ENCODE results near the gene ZNF750. TPM values are rescaled to one million over a fixed set of nuclear protein-coding genes. Genes with fewer than 3 reads are reported as not detected.
A peak's percentile ranks its signal among the peaks of the same experiment; 100 is the strongest.

ZNF750 gene
- total RNA-seq, 2 donors from 2014 or later, result 7.0 to 10.3 TPM

DNA sequence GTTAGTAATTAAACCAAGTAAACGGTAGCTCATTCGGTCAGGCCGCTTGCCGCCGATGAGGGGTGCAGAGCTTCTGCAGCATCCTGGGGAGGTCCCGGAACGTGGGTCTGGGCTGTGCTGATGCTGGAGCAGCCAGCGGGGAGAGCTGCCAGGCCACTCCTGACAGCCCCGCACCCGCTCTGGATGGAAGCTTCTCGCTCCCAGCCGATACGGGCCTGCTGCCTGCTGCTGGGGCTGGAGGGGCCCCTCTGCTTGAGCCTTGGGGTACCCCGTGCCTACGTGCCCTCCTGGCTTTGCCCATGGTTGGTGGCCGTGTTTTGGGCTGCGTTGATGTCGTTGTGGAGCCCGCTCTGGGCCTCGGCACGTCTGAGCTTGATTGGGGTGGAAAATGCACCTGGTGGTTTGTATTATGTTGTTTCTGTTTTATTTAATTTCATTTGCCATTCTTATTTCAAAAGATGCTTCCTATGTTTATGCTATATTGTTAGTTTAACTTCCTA is 41.6 kb upstream of the ZNF750 start:
- TF ChIP-seq POLR2A (IDR thresholded peaks at IDR 0.05) (no peak), POLR2AphosphoS5 (IDR thresholded peaks at IDR 0.05) (no peak), CTCF (IDR thresholded peaks at IDR 0.05) (no peak)
- H3K36me3 ChIP-seq, result no peaks in the 10 kb centered on the region
- peak overlapping the region in 1 of 2 donors; percentile 90 for H3K27ac ChIP-seq
- no peaks in the 10 kb centered on the region for H3K27me3 ChIP-seq (replicated peaks; ENCODE audit: insufficient read depth)
- no peak for DNase-seq (ENCODE audit: low spot score)
- 57% methylated on average over 21 of the region's 21 CpGs for WGBS
- no peaks in the 10 kb centered on the region for H3K9me3 ChIP-seq
- H3K4me3 ChIP-seq, result no peak overlapping the region
- intact Hi-C loops (cut with DNase I), result no loop called here
- H3K4me1 ChIP-seq (replicated peaks), result peaks cover 18% of the 10 kb centered on the region

DNA sequence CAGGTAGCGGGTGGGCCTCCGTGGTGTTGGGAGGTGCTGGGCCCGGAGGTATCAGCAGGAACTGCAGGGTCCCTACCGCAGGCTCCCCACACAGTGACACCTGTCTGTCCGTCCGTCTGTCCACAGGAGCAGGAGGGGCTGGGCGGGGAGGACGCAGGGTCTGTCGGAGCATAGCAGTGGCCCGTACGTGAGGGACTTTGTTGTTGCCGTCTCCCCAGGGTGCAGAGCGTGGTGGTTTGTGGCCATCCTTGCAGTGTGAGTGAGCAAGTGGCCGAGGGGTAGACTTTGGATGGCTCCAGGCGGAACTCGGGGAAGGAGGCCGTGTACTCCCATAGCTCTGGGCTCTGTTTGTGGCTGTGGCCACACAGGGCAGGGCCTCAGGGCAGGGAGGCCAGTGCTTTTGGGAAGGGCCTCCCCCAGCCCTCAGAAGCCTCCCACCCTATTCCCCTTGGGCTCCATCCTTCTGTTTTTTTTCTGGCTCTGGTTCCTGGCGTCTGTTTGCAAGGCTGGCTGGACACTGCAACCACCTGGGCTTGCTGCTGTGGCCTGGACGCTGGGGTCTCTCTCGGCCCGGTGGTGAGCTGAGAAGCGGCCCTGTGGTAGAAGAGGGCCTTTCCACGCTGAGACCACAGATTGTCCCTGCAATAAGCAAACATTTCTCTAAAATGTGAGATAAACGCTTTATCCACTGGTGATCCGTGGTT is 41.0 kb upstream of the ZNF750 start:
- intact Hi-C loops (cut with DNase I), result no loop called here
- H3K27me3 ChIP-seq (replicated peaks; ENCODE audit: insufficient read depth), result no peaks in the 10 kb centered on the region
- no peaks in the 10 kb centered on the region for H3K9me3 ChIP-seq
- H3K27ac ChIP-seq, result peak overlapping the region; percentile 1 to 90
- H3K4me1 ChIP-seq (replicated peaks), result peaks cover 18% of the 10 kb centered on the region
- DNase-seq (ENCODE audit: low spot score), result no peak
- TF ChIP-seq POLR2A (IDR thresholded peaks at IDR 0.05) (no peak), POLR2AphosphoS5 (IDR thresholded peaks at IDR 0.05) (no peak), CTCF (IDR thresholded peaks at IDR 0.05) (no peak)
- 86% methylated on average over 25 of the region's 25 CpGs for WGBS
- no peak overlapping the region for H3K4me3 ChIP-seq
- H3K36me3 ChIP-seq, result no peaks in the 10 kb centered on the region

DNA sequence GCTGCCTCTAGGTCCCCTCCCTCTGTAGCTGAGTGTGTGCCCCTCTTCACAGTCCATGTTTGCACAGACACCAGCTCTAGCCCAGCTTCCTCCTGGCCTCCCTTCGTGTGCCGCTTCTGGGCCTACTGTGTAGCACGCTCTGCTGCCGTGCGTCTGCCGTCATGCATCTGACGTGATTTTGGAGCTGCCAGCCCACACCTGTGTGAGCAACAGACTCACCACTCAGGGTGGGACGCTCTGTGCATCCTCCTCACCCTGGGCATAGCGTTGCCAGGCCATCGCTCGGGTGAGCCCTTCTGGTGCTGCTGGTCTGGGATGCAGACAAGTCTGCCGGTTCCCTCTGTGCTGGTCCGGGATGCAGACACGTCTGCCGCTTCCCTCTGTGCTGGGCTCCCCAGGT is 39.4 kb upstream of the ZNF750 start:
- TF ChIP-seq CTCF (IDR thresholded peaks at IDR 0.05) (no peak), POLR2A (IDR thresholded peaks at IDR 0.05) (no peak), POLR2AphosphoS5 (IDR thresholded peaks at IDR 0.05) (no peak)
- intact Hi-C loops (cut with DNase I), result no loop called here
- no peaks in the 10 kb centered on the region for H3K27me3 ChIP-seq (replicated peaks; ENCODE audit: insufficient read depth)
- no peaks in the 10 kb centered on the region for H3K36me3 ChIP-seq
- no peak for DNase-seq (ENCODE audit: low spot score)
- 98% methylated on average over 15 of the region's 15 CpGs for WGBS
- no peak overlapping the region for H3K27ac ChIP-seq
- peaks cover 23% of the 10 kb centered on the region for H3K4me1 ChIP-seq (replicated peaks)
- H3K4me3 ChIP-seq, result no peak overlapping the region
- no peaks in the 10 kb centered on the region for H3K9me3 ChIP-seq

DNA sequence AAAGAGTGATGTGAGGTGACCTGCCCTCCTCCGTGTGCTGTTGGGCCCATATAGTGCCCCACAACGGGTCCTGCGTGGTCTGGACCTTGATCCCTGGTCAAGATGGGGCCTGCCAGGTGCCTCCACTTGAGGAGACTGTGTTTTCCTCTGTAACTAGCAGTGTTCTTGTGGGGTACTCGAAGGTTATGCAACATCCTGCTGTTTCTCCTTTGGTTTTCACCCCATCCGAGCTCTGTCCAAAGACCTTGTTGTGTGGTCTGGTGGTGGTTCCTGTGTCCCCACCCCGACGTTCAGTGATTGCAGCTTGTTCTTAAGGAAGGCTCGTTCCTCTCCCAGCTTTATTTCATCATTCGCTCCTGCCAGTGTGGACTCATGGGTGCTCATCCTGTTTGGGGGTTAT is 38.7 kb upstream of the ZNF750 start:
- 64% methylated on average over 9 of the region's 9 CpGs for WGBS
- Histone ChIP-seq H3K27ac (peak overlapping the region; percentile 80), H3K36me3 (no peaks in the 10 kb centered on the region), H3K4me3 (no peak overlapping the region), H3K4me1 (replicated peaks) (peaks cover 24% of the 10 kb centered on the region), H3K9me3 (no peaks in the 10 kb centered on the region), H3K27me3 (replicated peaks; ENCODE audit: insufficient read depth) (no peaks in the 10 kb centered on the region)
- no peak for DNase-seq (ENCODE audit: low spot score)
- intact Hi-C loops (cut with DNase I), result no loop called here
- no peak for TF ChIP-seq CTCF (IDR thresholded peaks at IDR 0.05)
